HEK293 (cell line): Measurements from ENCODE around the gene GRAP2.

Experiments
- RBAK ChIP-seq: fragments of 450-650 bp; formaldehyde crosslinking; IDR thresholded peaks from 2 replicates; pipeline ENCODE4 v1.5.1; 2016; ENCODE audit warnings: missing biosample characterization, missing genetic modification characterization
- TF ChIP-seq, protein P1 (sequence below): fragments of 450-650 bp; formaldehyde crosslinking; IDR thresholded peaks from 2 replicates; pipeline ENCODE4 v1.5.1; 2016; ENCODE audit warnings: missing biosample characterization, missing genetic modification characterization

GRCh38 chr22:40009292-40009774 is 108.4 kb downstream of the GRAP2 start:
- no peak for TF ChIP-seq RBAK
- TF ChIP-seq, protein P1, sequence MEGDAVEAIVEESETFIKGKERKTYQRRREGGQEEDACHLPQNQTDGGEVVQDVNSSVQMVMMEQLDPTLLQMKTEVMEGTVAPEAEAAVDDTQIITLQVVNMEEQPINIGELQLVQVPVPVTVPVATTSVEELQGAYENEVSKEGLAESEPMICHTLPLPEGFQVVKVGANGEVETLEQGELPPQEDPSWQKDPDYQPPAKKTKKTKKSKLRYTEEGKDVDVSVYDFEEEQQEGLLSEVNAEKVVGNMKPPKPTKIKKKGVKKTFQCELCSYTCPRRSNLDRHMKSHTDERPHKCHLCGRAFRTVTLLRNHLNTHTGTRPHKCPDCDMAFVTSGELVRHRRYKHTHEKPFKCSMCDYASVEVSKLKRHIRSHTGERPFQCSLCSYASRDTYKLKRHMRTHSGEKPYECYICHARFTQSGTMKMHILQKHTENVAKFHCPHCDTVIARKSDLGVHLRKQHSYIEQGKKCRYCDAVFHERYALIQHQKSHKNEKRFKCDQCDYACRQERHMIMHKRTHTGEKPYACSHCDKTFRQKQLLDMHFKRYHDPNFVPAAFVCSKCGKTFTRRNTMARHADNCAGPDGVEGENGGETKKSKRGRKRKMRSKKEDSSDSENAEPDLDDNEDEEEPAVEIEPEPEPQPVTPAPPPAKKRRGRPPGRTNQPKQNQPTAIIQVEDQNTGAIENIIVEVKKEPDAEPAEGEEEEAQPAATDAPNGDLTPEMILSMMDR (tag by site-specific recombination) = no peak
